ENCODE measurements around the gene TMTC4.

- no peak for TF ChIP-seq CTCF (IDR thresholded peaks at IDR 0.05)
- TF ChIP-seq POLR2A (IDR thresholded peaks at IDR 0.05) = no peak
Measured at GRCh38 chr13:100594255-100594654, 80.3 kb downstream of the TMTC4 start.
